A549 treated with AZD2906 at 1 μM for 4 hours (cell line): ENCODE measurements around the gene HMGCS2. TPM values are rescaled to one million over a fixed set of nuclear protein-coding genes. Genes with fewer than 3 reads are reported as not detected.

Experiments used
- total RNA-seq: library from RNA; stranded (reverse); fragments of 200-300 nt; extraction: Qiagen RNA extraction; gene quantifications from 5 replicates; pipeline ENCODE4 v1.2.3, GENCODE V29; 2022

HMGCS2 gene
- not detected in 5 replicates for total RNA-seq

DNA sequence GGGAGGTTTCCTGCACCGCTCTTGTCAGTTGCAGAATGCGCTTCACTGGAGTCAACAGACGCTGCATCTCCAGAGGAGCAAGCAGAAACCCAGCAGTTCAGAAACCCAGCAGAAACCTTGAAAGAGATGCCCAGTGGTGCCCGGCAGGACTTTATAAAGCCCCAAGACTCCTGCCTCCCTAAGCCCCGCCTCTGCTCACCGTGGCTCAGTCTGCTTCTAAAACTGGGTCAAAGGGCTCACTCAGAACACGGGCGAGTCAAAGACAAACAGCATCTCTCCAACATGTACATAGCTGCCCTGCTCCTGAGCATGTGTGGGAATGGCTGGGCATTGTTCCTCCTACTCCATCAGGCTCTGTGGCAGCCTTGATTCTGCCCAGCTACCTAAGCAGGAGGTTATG lies at the start of gene HMGCS2:
TSS of gene HMGCS2 (minus strand) at position 128 of the 400 bp plus-strand sequence. CDS start at position 67, 61 bp downstream.

DNA sequence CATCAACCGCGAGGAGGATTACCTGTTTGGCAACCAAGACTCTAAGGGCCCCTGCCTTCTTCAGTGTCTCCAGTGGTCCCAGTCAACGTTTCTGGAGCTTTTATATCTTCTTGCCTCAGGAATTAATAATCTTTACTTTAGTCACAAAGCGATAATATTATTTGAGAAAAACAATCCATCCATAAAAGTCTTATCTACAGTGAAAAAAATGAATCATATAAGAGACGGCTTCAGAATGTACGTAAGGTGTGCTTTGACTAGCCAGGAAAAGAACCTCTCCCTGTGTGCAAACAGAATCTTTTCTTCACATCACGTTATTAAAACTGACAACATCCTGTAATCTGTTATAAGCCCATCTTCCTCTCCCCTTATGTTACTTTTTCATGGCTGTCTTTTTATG lies 42.7 kb upstream of the HMGCS2 start, which contains the start of gene REG4:
TSS of gene REG4 (minus strand) at position 74 of the 400 bp plus-strand sequence. CDS start 2,691 bp downstream, outside the sequence.

DNA sequence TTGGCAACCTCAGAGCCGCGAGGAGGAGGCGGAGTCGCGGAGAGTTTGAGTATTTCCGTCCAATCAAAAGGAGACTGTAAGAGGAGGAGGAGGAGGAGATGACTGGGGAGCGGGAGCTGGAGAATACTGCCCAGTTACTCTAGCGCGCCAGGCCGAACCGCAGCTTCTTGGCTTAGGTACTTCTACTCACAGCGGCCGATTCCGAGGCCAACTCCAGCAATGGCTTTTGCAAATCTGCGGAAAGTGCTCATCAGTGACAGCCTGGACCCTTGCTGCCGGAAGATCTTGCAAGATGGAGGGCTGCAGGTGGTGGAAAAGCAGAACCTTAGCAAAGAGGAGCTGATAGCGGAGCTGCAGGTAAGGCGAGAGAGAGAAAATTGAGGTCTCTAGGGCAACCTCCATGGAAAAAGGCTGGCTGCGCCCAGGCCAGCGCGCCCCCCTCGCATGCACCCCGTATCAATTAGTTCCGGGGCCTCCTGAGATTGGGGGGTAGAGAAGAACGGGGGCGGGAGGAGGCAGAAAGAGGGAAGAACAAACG lies 56.8 kb downstream of the HMGCS2 start, which contains the start of gene PHGDH:
TSS of gene PHGDH (plus strand) at position 131 of the 538 bp plus-strand sequence. CDS start at position 220, 89 bp downstream.

Other genes with a start within 250 kb of the HMGCS2 start
- 1.4 to 1.7 TPM (median 1.4 TPM) in 5 replicates for gene ZNF697, start 120.6 kb downstream of the HMGCS2 start, total RNA-seq
- 70.2 to 89.3 TPM (median 81.4 TPM) in 5 replicates for gene PHGDH, start 57.0 kb downstream of the HMGCS2 start, total RNA-seq
- not detected in 5 replicates for gene REG4, start 42.6 kb upstream of the HMGCS2 start, total RNA-seq
- not detected in 5 replicates for gene ADAM30, start 127.6 kb upstream of the HMGCS2 start, total RNA-seq